COLO668 (cell line): ENCODE measurements around the gene MSN.
"Not testable (repeated sequence)": the region's sequence is repeated elsewhere in the genome, so short reads cannot be mapped to it uniquely, and the experiment has no call there.

Source experiments
- DNase-seq: peaks from one replicate; lab custom pipeline; 2025; ENCODE audit not compliant: unreplicated experiment; lab: John Stamatoyannopoulos, UW

The MSN gene

DNA sequence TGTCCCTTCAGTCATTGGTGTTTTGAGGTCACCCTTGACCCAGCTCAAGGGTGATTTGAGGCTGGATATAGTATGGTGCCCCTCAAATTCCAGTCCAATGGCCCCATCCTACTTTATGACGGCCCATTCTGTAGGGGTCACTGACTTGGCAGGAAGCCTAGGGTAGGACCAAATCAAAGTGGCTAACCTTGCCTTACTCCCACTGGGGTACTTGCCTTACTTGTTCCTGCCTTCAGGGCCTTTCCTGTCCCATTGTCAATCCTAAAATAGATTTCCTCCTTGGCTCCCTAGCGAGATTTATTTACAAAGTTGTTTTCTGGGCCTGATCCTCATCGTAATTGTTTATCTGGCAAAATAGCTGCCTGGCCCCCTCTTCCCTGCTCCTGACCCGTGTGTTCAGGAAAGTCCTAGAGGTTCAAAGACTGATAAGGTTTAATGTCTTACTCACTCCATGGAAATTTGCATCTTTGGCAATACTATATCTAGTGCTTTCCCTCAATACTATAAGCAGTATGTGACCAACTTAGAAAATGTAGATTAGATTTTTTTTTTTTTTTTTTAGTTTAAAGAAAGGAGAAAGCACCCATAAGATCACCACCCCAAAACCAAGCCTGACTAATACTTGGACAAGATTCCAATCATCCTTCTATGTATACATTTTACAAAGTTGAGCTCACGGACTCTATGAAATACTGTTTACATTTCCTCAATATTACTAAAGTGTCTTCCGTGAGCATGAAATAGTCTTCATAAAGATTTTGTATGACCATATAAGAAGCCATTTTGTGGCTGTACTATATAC is 44.8 kb downstream of the MSN start:
- no peak for DNase-seq

DNA sequence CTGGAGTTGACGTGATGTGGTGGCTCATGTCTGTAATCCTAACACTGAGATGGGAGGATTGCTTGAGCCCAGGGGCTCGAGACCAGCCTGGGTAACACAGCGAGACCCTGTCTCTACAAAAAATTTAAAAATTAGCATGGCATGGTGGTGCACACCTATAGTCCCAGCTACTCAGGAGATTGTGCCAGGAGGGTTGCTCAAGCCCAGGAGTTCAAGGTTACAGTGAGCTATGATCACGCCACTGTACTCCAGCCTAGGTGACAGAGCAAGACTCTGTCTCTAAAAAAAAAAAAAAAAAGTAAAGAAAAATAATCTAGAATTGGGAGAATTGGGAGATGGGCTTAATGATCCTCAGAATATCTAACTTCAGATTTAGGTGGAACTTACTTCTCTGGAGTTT is 51.1 kb downstream of the MSN start:
- no peak for DNase-seq

DNA sequence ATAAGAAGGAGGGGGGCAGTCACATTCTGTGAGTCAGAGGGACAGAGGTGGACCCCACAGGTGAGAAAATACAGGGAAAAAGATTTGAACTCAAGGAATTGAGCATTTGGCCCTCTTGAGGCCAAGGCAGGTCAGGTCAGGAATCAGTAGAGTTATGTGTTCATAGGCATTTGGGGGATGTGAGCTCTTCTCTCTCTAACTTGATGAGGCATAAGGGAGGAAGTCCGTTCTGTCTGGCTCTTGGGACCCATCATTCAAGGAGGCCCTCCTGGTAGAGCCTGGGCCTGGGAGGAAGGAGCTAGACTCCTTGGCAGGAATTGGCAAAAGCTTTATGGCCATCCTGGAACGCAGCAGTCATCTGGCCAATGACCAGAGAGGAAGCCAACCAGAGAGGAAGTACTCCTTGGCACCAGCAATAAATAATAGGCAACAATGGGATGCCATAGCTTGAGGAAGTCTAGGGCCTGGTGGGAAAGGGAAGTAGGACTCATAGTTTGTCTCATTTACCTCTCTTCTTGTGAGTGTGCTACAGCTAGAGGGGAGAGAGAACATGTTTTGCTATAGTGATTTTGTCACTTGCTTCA is 53.0 kb downstream of the MSN start:
- DNase-seq: no peak

DNA sequence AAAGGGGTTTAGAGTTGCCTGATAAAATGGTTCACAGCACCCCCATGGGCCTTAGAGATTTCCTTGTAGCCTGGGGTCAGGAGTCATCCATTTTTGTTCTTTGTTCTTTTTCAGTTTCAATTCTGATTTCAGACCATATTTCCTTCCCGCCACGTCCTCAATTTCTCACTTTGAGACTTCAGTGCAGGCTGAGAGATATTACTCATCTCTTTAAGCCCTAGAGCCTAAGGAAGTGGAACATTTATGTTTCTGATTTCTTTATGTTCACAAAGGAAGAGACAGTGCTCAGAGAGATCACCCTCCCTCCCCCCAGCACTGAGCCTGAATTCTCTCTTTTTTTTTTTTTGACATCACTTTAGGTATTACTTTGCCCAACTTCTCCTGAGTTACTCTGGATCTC is 56.3 kb downstream of the MSN start:
- DNase-seq: no peak

DNA sequence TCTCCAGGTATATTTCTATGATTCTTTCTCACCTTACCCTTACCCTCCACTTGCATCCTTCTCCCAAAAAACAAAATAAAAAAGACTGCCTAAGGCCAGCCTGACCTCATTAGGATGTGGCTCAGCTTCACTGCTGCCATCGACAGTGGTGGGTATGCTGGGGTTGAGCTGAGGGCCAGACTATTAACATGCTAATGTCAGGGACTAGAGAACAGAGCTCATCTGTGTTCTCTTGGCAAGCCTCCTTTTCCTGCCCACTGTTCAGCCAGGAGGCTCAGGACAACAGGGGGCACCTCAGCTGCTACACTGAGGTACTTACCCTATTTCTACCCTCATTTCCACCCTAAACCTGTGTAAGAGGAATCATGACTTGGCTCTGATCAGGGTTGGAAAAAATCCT is 59.3 kb downstream of the MSN start:
- no peak for DNase-seq

DNA sequence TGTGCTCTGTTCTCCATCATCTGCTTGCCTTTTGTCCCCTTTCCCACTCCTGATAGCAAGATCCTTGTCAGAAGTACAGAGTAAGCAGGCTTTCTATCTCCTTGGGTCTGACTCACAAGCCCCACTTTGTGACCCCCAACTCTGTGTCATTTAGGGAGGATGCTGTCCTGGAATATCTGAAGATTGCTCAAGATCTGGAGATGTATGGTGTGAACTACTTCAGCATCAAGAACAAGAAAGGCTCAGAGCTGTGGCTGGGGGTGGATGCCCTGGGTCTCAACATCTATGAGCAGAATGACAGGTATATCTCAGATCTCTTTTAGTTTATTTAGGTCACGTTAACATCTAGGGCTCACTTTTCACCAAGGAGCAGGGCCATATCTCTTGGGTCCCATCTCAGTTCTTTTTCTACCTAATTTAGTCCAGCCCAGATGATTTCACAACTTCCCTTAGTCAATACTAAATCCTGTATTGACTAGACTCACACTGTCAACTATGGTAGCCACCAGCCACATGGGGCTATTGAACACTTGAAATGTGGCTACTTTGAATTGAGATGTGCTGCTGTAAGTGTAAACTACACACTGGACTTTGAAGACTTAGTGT is 64.3 kb downstream of the MSN start:
- DNase-seq: no peak

DNA sequence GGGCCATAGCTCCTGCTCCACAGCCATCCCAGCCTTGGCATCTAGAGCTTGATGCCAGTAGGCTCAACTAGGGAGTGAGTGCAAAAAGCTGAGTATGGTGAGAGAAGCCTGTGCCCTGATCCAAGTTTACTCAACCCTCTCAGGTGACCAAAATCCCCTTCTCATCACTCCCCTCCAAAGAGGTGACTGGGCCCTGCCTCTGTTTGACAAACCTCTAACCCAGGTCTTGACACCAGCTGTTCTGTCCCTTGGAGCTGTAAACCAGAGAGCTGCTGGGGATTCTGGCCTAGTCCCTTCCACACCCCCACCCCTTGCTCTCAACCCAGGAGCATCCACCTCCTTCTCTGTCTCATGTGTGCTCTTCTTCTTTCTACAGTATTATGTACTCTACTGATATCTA is 73.5 kb downstream of the MSN start:
- no peak for DNase-seq

DNA sequence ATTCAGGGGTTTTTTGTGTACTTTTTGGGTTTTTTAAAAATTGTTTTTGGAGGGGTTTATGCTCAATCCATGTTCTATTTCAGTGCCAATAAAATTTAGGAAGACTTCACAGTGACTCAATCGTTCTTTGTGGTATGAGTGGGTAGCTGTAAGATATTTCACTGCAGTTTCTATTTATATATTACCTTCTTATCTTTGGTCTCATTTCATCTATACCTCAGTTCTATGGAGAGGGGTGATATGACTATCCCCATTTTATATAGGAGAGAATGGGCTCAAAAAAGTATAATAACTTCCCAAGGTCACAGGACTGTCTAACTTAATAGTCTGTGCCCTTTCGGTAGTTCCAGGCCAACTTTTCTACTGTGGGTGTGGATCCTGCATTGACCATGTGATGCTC is 74.4 kb downstream of the MSN start:
- no peak for DNase-seq

DNA sequence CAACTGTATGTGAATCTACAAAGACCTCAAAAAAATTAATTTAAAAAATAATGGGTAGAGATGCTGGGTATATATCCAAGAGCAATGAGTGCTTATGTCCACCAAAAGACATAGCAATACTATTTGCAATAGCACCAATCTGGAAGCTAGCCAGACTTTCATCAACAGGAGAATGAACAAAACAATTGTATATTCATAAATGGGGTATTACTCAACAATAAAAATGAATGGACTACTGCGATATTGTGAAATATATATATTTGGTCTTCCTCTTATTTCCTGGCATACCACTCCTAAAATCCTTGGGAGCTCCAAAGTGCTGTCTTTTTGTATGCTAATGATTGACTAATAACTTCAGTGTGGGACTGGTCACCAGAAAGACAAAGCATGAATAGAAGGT is 77.5 kb downstream of the MSN start:
- DNase-seq: no peak

DNA sequence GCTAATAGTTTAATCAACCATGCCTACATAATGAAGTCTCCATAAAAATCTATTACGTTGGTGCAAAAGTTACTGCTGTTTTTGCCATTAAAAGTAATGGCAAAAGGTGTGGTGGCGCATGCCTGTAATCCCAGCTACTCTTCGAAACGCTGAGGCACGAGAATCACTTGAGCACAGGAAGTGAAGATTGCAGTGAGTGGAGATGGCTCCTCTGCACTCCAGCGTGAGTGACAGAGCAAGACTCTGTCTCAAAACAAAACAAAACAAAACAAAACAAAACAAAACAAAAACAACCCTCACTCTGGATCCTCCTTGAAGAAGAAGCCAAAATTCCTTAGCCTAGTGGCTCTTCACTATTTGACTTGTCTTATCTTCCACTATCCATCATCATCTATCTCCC is 78.0 kb downstream of the MSN start:
- no peak for DNase-seq

DNA sequence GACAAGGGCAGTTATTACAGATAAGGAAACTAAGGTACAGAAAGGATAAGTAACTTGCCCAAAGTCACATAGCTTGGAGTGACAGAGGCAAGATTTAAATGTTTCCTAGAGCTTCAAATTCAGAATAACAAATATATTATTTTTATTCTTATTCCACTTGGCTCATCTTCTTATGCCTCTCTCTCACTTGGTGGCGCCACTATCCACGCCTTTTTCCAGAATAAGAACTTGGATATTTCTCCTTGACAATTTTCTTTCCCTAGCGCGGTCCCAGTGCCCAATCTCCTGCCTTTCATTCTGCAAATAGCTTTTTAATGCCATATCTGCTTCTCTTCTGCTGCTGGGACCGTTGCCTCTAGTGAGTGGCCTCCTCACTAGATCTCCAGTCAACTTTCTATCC is 78.5 kb downstream of the MSN start:
- DNase-seq: no peak

DNA sequence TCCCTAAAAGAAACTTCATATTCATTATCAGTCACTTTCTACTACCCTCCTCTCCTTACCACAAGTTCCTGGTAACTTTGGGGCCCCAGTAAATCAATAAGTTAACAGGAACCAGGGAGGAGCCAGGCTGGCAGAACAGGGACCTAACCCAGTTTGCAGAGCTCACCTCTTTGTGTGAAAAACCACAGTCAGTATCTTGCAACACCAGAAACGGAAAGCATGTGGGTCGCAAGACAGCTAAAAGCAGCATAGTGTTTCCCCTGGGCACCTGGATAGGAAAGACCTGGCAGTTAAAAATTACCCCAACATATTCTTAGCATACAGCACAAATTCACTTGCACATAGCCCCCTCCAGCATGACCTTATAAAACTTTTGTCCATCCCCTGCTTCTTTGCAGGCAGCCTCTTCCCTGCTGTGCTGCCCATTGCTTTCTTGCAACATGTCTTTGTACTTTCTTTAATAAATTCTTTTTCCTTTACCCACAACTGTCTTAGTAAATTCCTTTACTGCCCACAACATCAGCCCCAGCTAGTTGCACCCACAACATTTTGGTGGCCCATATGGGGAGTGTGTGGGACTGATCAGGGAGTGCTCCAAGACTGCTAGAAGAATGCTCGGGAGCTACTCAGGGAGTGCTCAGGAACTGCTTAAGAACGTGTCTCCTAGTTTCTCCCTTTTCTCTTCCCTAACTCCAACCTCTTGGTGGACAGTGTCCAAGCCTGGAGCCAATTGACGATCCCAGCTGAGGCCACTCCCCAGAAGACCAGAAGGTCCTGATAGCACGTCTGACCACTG is 83.4 kb downstream of the MSN start:
- no peak for DNase-seq

DNA sequence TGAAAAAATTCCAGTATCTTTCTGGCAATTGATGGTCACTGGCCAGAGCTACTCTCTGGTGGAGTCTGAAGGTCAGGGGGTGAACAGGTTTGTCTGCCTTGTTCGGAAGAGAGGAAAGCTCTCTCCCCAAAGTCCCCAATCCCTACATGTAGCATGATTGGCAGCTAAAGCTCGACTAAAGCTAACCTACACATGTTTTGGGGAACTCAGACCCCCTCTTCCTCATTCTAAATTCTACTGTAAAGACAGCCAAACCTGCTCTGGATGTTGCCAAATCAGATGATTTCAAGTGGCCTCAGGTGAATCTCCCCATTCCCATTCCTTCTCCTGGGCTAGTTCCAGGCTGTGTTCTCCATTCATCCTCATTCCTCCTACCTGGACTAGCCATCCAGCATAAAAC is 84.1 kb downstream of the MSN start:
- no peak for DNase-seq

DNA sequence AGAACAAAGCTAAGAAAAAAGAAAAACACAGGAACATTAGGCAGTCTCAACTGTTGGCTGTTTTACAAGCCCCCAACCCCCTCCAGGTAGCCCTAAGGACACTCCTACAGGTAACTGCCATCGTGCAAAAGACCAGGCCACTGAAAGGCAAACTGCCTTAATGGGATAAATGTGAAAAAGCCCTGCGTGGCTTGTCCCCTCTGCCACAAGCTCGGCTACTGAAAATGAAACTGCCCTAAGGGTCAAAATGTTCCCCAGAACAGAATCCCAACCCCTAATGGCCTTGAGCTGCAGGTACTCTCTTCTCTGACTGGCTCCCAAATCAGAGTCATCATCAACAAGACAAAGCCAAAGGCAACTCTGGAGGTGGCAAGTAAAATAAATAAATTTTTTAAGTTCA is 84.8 kb downstream of the MSN start:
- DNase-seq: no peak

DNA sequence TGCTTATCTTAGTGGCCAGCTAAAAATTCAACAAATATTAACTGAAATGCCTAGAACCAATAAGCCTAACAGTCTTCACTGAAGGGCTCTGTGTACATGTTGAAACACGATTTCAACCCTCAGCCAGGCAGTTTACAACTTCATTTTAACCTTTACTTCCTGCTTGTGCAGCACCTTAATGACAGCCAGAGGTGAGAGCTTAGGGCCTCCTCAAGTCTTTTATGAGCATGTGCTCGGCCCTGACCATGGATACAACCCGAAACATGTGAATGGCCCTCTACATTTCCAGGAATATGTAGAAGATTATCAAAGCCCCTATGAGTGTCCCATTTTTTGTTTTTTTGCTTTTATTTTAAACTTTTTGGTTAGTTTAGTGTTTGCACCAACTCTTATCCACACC is 88.3 kb downstream of the MSN start:
- no peak for DNase-seq

DNA sequence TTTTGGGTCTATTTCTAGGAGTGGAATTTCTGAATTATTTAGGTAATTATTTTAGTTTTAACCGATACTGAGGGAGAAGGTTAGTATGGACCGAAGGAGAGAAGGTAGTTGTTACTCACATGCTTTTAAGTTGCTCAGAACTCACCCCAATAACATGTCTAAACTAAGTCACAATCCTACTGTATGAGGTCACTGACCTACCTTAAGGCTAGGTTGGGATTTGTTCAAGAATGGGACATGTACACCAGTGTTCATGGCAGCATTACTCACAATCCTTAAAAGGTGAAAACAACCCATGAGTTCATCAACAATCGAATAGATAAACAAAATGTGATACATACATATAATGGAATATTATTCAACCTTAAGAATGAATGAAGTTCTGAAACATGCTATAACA is 90.5 kb downstream of the MSN start:
- no peak for DNase-seq

DNA sequence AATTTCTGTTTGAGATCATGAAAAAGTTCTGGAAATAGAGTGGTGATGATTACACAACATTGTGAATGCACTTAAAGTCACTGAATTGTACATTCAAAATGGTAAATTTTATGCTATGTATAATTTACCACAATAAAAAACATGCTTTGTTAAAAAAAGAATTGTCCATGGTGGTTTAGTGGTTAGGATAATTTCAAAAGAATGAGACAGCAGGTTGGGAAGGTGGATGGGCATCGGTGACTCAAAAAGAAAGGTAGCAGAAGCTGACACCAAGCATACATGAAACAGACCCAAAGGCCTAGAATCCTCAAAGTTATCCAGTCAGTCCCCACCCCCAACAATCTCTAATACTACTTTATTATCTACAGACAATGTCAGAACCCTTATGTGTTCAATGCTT is 91.1 kb downstream of the MSN start:
- DNase-seq: no peak

DNA sequence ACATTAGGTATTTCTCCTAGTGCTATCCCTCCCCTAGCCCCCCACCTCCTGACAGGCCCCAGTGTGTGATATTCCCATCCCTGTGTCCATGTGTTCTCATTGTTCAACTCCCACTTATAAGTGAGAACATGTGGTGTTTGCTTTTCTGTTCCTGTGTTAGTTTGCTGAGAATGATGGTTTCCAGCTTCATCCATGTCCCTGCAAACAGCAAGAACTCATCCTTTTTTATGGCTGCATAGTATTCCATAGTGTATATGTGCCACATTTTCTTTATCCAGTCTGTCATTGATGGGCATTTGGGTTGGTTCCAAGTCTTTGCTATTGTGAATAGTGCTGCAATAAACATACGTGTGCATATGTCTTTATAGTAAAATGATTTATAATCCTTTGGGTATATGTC is 92.1 kb downstream of the MSN start:
- not testable (repeated sequence) for DNase-seq

DNA sequence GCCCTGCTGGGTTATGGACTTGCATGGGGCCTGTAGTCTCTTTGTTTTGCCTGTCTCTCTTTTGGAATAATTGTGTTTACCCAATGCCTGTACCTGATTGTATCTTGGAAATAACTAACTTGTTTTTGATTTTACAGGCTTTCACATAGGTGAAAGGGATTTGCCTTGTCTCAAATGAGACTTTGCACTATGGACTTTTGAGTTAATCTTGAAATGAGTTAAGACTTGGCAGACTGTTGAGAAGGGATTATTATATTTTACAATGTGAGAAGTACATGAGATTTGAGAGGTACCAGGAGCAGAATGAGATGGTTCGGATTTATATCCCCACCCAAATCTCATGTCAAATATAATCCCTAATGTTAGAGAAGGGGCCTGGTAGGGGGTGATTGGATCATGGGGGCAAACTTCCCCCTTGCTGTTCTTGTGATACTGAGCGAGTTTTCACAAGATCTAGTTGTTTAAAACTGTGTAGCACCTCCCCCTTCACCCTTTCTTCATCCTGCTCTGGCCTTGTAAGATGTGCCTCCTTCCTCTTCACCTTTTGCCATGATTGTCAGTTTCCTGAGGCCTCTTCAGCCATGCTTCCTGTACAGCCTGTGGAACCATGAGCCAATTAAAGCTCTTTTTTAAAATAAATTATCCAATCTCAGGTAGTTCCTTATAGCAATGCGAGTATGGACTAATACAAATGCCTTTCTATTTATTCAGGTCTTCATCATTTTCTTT is 102.3 kb downstream of the MSN start:
- DNase-seq: no peak

DNA sequence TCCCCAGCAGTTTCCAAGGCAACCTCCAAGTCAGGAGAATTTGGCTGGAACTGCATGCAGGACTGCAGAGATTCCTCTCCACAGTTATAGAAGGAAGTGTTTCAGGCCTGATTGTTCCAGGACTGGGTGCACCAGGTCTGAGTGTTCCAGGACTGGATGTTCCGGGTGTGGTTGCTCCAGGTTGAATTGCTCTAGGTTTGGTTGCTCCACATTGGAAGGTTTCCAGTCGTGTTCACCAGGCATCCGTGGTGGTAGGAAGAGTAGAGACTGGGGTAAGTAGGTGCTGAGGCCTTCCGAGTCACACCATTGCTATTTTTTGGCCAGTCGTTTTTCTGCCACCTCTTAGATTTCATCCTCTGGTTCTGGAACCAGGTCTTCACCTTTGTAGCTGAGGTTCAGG is 105.4 kb downstream of the MSN start:
- no peak for DNase-seq

DNA sequence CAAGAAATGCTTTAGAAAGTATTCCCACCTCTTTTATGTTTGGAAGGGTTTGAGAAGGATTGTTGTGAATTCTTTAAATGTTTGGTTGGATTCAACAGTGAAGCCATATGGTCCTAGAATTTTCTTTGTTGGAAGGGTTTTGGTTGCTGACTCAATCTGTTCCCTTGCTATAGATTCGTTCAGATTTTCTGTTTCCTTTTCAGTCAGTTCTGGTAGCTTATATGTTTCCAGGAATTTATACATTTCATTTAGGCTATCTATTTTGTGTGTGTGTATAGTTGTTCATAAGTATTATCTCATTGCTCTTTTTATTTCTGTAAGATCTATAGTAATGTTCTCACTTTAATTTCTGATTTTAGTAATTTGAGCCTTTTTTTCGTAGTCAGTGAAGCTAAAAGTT is 114.4 kb downstream of the MSN start:
- DNase-seq: no peak
